Measurements from ENCODE around the gene HUWE1.
A peak's percentile ranks its signal among the peaks of the same experiment; 100 is the strongest.

The HUWE1 gene

GRCh38 chrX:53714580-53715345 lies 28.2 kb upstream of the HUWE1 start:
- FAIRE-seq (no peak), DNase-seq (ENCODE audit: insufficient read length) (no peak)
- TF ChIP-seq TAF1 (IDR thresholded peaks at IDR 0.05; ENCODE audit: borderline replicate concordance, low read depth, low read length): no peak; the same call in 1 of the 2 replicates
- TF ChIP-seq POLR2A (IDR thresholded peaks at IDR 0.05; ENCODE audit: low read depth, low read length): peak; percentile 59
- TF ChIP-seq POLR2AphosphoS5 (IDR thresholded peaks at IDR 0.05; ENCODE audit: low read depth, low read length): peak; percentile 57; the same call in 1 of the 2 replicates

- peak; percentile 94 for FAIRE-seq
- TF ChIP-seq TAF1 (IDR thresholded peaks at IDR 0.05; ENCODE audit: borderline replicate concordance, low read depth, low read length): no peak
- no peak for TF ChIP-seq POLR2AphosphoS5 (IDR thresholded peaks at IDR 0.05; ENCODE audit: low read depth, low read length)
- TF ChIP-seq POLR2A (IDR thresholded peaks at IDR 0.05; ENCODE audit: low read depth, low read length): no peak; the same call in 1 of the 2 replicates
- DNase-seq (ENCODE audit: insufficient read length): no peak
These were observed 27.6 kb upstream of the HUWE1 start for GRCh38 chrX:53713987-53714579.

DNA sequence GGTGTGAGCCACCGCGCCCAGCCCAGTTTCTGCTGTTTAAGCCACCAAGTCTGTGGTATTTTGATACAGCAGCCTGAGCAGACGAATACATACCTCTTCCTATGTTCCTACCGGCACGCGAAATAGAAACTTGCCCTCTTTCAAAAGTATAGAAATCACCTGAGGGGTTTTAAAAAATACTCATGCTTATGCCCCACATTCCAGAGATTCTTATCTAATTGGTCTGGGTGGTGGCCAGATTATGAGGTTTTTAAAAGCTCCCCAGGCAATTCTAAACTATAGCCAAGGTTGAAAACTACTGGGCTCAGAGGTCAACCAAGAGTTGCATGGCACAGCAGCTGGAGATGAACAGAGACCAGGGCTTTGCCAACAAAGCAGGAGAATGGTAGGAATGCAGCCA lies 24.9 kb upstream of the HUWE1 start:
- TF ChIP-seq TAF1 (IDR thresholded peaks at IDR 0.05; ENCODE audit: borderline replicate concordance, low read depth, low read length) (no peak), POLR2AphosphoS5 (IDR thresholded peaks at IDR 0.05; ENCODE audit: low read depth, low read length) (no peak), POLR2A (IDR thresholded peaks at IDR 0.05; ENCODE audit: low read depth, low read length) (no peak)
- DNase-seq (ENCODE audit: insufficient read length): no peak
- no peak for FAIRE-seq

DNA sequence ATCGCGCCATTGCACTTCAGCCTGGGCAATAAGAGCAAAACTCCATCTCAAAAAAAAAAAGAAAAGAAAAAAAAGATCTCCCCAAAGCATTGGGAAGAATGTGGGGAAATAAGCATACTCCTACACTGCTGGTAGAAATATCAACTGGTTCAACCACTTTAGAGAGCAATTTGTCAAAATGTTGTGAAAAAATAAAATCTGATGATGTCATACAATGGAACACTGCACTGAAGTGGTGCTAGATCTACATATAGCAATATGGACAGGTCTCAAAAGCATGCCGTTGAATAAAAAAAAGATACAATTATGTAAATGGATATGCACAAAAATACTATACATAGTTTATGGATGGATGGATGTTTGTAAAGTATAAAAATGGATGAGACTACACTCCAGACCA lies 18.3 kb upstream of the HUWE1 start:
- no peak for DNase-seq (ENCODE audit: insufficient read length)
- TF ChIP-seq POLR2AphosphoS5 (IDR thresholded peaks at IDR 0.05; ENCODE audit: low read depth, low read length) (no peak), POLR2A (IDR thresholded peaks at IDR 0.05; ENCODE audit: low read depth, low read length) (no peak), TAF1 (IDR thresholded peaks at IDR 0.05; ENCODE audit: borderline replicate concordance, low read depth, low read length) (no peak)
- peak; percentile 38 for FAIRE-seq

GRCh38 chrX:53704294-53704693 lies 17.8 kb upstream of the HUWE1 start:
- no peak for DNase-seq (ENCODE audit: insufficient read length)
- peak; percentile 72 for FAIRE-seq
- no peak for TF ChIP-seq TAF1 (IDR thresholded peaks at IDR 0.05; ENCODE audit: borderline replicate concordance, low read depth, low read length)
- TF ChIP-seq POLR2A (IDR thresholded peaks at IDR 0.05; ENCODE audit: low read depth, low read length): no peak
- TF ChIP-seq POLR2AphosphoS5 (IDR thresholded peaks at IDR 0.05; ENCODE audit: low read depth, low read length): no peak

DNA sequence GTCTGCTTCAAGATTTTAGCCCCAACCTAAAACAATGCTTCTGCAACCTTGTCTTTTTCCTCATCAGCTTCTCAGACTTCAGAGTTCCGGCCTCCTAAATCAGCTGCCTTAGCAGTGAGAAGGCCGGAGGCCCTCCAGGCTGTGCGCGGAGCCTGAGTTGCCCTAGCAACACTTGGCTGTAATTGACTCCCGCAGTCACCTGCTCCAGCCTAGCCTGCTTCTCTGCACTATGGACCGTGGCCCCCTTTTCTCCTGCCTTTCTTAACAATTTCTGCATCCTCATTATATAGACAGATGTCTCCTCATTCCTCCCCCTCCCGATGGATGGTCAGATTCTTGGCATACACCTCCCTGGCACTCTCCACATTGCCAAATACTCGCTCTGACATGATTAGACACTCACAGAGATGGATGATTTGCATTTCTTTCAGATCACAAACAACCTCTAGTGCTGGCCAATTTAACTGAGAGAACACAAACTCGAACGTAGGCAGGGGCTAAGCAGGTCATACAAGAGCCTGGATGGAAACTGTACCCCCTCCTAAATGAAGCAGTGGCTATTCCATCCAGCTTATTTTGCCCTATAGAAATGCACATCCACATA lies 9.5 kb upstream of the HUWE1 start:
- TF ChIP-seq POLR2AphosphoS5 (IDR thresholded peaks at IDR 0.05; ENCODE audit: low read depth, low read length): no peak
- TF ChIP-seq TAF1 (IDR thresholded peaks at IDR 0.05; ENCODE audit: borderline replicate concordance, low read depth, low read length): no peak
- TF ChIP-seq POLR2A (IDR thresholded peaks at IDR 0.05; ENCODE audit: low read depth, low read length): no peak
- DNase-seq (ENCODE audit: insufficient read length) (no peak), FAIRE-seq (peak; percentile 24)

- TF ChIP-seq POLR2AphosphoS5 (IDR thresholded peaks at IDR 0.05; ENCODE audit: low read depth, low read length) (no peak), POLR2A (IDR thresholded peaks at IDR 0.05; ENCODE audit: low read depth, low read length) (no peak), TAF1 (IDR thresholded peaks at IDR 0.05; ENCODE audit: borderline replicate concordance, low read depth, low read length) (no peak)
- DNase-seq (ENCODE audit: insufficient read length): no peak
- no peak for FAIRE-seq
These were observed 8.1 kb upstream of the HUWE1 start for GRCh38 chrX:53694642-53695041.

DNA sequence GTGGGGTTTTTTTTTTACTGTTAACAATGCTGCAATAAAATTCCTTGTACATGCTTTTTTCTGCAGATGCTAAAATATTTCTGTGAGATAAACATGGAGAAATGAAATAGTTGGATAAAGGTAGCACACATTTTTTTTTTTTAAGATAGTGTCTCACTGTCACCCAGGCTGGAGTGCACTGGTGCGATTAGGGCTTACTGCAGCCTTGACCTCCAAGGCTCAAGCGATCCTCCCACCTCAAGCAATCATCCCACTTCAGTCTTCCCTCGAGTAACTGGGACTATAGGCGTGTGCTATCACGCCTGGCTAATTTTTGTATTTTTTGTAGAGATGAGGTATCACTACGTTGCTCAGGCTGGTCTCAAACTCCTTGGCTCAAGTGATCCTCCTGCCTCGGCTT lies 1.8 kb upstream of the HUWE1 start:
- DNase-seq (ENCODE audit: insufficient read length) (no peak), FAIRE-seq (no peak)
- TF ChIP-seq POLR2AphosphoS5 (IDR thresholded peaks at IDR 0.05; ENCODE audit: low read depth, low read length) (no peak), POLR2A (IDR thresholded peaks at IDR 0.05; ENCODE audit: low read depth, low read length) (no peak), TAF1 (IDR thresholded peaks at IDR 0.05; ENCODE audit: borderline replicate concordance, low read depth, low read length) (no peak)

- peak; percentile 56 for FAIRE-seq
- no peak for DNase-seq (ENCODE audit: insufficient read length)
- TF ChIP-seq TAF1 (IDR thresholded peaks at IDR 0.05; ENCODE audit: borderline replicate concordance, low read depth, low read length) (no peak), POLR2A (IDR thresholded peaks at IDR 0.05; ENCODE audit: low read depth, low read length) (no peak), POLR2AphosphoS5 (IDR thresholded peaks at IDR 0.05; ENCODE audit: low read depth, low read length) (no peak)
These were observed 808 bp downstream of the HUWE1 start for GRCh38 chrX:53685711-53686110.

DNA sequence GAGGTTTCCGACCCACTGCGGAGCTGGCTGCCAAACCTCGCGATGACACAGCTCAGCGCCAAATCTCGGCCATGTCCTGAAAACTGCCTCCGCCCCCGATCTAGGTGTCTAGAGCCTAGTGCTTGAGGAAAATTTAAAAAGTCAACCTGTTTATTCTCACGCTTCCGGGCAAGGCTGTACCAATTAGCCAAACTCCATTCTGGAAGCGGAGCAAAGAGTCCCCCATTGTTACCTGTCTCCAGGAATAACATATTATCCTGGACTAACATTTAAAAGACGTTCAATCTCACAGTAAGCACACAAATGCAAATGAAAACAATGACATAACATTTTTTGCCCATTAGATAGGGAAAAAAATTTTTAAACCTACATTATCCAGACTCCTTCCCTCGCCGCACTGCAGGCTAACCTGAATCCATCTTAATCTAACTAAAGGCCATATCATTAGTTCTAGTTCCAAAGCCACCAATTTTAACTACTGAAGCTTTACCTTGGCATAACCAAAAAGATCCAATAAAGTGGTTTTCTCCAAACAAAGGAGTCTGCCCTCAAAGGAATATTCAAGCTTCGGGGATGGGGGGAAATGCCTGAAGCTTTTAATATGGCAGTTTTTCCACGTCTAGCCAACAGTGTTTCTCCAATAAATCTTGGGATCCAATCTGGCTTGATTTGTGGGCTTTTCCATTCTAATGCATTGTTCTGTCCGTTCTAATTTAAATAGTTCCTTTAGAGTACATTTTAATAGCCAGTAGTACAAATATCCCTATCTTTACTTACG lies 1.9 kb downstream of the HUWE1 start:
- FAIRE-seq (no peak), DNase-seq (ENCODE audit: insufficient read length) (no peak)
- no peak for TF ChIP-seq POLR2AphosphoS5 (IDR thresholded peaks at IDR 0.05; ENCODE audit: low read depth, low read length)
- TF ChIP-seq TAF1 (IDR thresholded peaks at IDR 0.05; ENCODE audit: borderline replicate concordance, low read depth, low read length): no peak
- no peak for TF ChIP-seq POLR2A (IDR thresholded peaks at IDR 0.05; ENCODE audit: low read depth, low read length)

Measured in GM12892 (cell line).